A549 (cell line): ENCODE data around the gene SLC5A5. TPM values are rescaled to one million over a fixed set of nuclear protein-coding genes. Genes with fewer than 3 reads are reported as not detected.

Source experiments
- ATAC-seq, 2 experiments: fragments of 200-7000 bp in 1 of 2; fragments of >200 bp in 1 of 2; cut with Nextera tagmentation in 1 of 2; cut with Tn5 transposase in 1 of 2; 3 replicates each; pipeline versions ENCODE4 v1.8.0 to v1.9.1; 2018 to 2020; ENCODE audit warnings: mild to moderate bottlenecking in 1 of 2, moderate library complexity in 1 of 2
- CTCF ChIA-PET: fragments of 300-600 bp; sonication (Branson Sonifier 250); formaldehyde crosslinking; extraction: SDS; loops from one replicate; lab custom pipeline; 2021; ENCODE audit warnings: antibody characterized with exemption, inconsistent platforms; lab: Yijun Ruan, JAX
- POLR2A ChIA-PET: fragments of 350-600 bp; formaldehyde crosslinking; extraction: SDS; loops from one replicate; lab custom pipeline; 2021; ENCODE audit warnings: antibody characterized with exemption, inconsistent platforms; lab: Yijun Ruan, JAX
- DNase-seq, 2 experiments: peaks; one replicate each; pipeline versions ENCODE4 v3.0.0 to v3.0.0-alpha.2; 2011 to 2016; ENCODE audit warnings: low read depth in 1 of 2, low spot score in 1 of 2
- FAIRE-seq: peaks from 2 replicates; lab custom pipeline; 2011; peaks lifted over from hg19 to GRCh38; lab: Jason Lieb, UNC
- H3K27ac ChIP-seq, 2 experiments: fragments of >200 bp; sonication (Bioruptor Twin); formaldehyde crosslinking; 3 replicates each; pipeline ENCODE4 v1.5.1; 2016 to 2017
- H3K4me1 ChIP-seq: fragments of >200 bp; sonication (Bioruptor Twin); formaldehyde crosslinking; 3 replicates; pipeline ENCODE4 v1.6.1; 2016
- H3K4me2 ChIP-seq: fragments of >200 bp; sonication (Bioruptor Twin); formaldehyde crosslinking; 3 replicates; pipeline ENCODE4 v1.6.1; 2016
- H3K4me3 ChIP-seq: fragments of >200 bp; sonication (Bioruptor Twin); formaldehyde crosslinking; 3 replicates; pipeline ENCODE4 v1.5.1; 2016
- H3K9me3 ChIP-seq: fragments of >200 bp; sonication (Bioruptor Twin); formaldehyde crosslinking; 3 replicates; pipeline ENCODE4 v1.6.1; 2016
- BHLHE40 ChIP-seq: IDR thresholded peaks from 2 replicates; pipeline ENCODE4 v1.6.1; 2012; ENCODE audit warnings: low read depth, low read length, inconsistent platforms
- CBX2 ChIP-seq: fragments of 200-600 bp; sonication (generic); IDR thresholded peaks from 2 replicates; pipeline ENCODE4 v1.6.1; 2016; ENCODE audit warnings: low read depth, mild to moderate bottlenecking, borderline replicate concordance
- CHD2 ChIP-seq: fragments of 150-350 bp; IDR thresholded peaks from 2 replicates; pipeline ENCODE4 v1.6.1; 2014; ENCODE audit warnings: low read length; ENCODE audit not compliant: partially characterized antibody
- EHF ChIP-seq: fragments of 250-450 bp; sonication (Bioruptor Pico); IDR thresholded peaks from 2 replicates; pipeline ENCODE4 v1.5.0; 2020; ENCODE audit warnings: mild to moderate bottlenecking
- ESRRA ChIP-seq: fragments of 150-350 bp; IDR thresholded peaks from 2 replicates; pipeline ENCODE4 v1.6.1; 2014; ENCODE audit warnings: mild to moderate bottlenecking, low read length, borderline replicate concordance
- FOSB ChIP-seq: fragments of 250-450 bp; sonication (Bioruptor Pico); IDR thresholded peaks from 2 replicates; pipeline ENCODE4 v1.5.0; 2020; ENCODE audit warnings: mild to moderate bottlenecking, moderate library complexity
- FOXS1 ChIP-seq: fragments of 250-450 bp; sonication (Bioruptor Pico); IDR thresholded peaks from 2 replicates; pipeline ENCODE4 v1.5.0; 2020; ENCODE audit warnings: mild to moderate bottlenecking, moderate library complexity
- GATA3 ChIP-seq: IDR thresholded peaks from 2 replicates; pipeline ENCODE4 v1.6.1; 2012; ENCODE audit warnings: borderline replicate concordance
- HOXB5 ChIP-seq: fragments of 250-450 bp; sonication (Bioruptor Pico); IDR thresholded peaks from 2 replicates; pipeline ENCODE4 v1.5.0; 2020; ENCODE audit warnings: mild to moderate bottlenecking, moderate library complexity
- JUN ChIP-seq, 2 experiments: fragments of >200 bp; sonication (Bioruptor Twin); formaldehyde crosslinking; IDR thresholded peaks; 2 replicates in 1 of 2; 3 replicates in 1 of 2; pipeline ENCODE4 v1.6.1; 2016 to 2017
- JUNB ChIP-seq: fragments of >200 bp; sonication (Bioruptor Twin); formaldehyde crosslinking; IDR thresholded peaks from 2 replicates; pipeline ENCODE4 v1.6.1; 2016
- MAFK ChIP-seq: fragments of 450-650 bp; IDR thresholded peaks from 2 replicates; pipeline ENCODE4 v1.6.1; 2014; ENCODE audit not compliant: partially characterized antibody
- MAZ ChIP-seq: fragments of 150-350 bp; IDR thresholded peaks from 2 replicates; pipeline ENCODE4 v1.6.1; 2014; ENCODE audit warnings: antibody characterized with exemption, low read depth, low read length, borderline replicate concordance
- POLR2AphosphoS2 ChIP-seq: conservative IDR thresholded peaks from 2 replicates; pipeline ENCODE4 v1.6.1; 2012; ENCODE audit warnings: low read length, improper control_type of control experiment, inconsistent platforms
- RAD21 ChIP-seq, 2 experiments: fragments of >200 bp in 1 of 2; sonication (Bioruptor Twin) in 1 of 2; formaldehyde crosslinking in 1 of 2; IDR thresholded peaks in 1 of 2; conservative IDR thresholded peaks in 1 of 2; 2 replicates in 1 of 2; 3 replicates in 1 of 2; pipeline ENCODE4 v1.6.1; 2012 to 2018; ENCODE audit warnings: inconsistent platforms in 1 of 2
- RARB ChIP-seq: fragments of 250-450 bp; sonication (Bioruptor Pico); IDR thresholded peaks from 2 replicates; pipeline ENCODE4 v1.8.0; 2021; ENCODE audit warnings: mild to moderate bottlenecking, moderate library complexity
- RCOR1 ChIP-seq: fragments of 150-350 bp; IDR thresholded peaks from 2 replicates; pipeline ENCODE4 v1.6.1; 2014; ENCODE audit warnings: antibody characterized with exemption, low read length, low read depth
- RFX5 ChIP-seq: fragments of 450-650 bp; IDR thresholded peaks from 2 replicates; pipeline ENCODE4 v1.7.1; 2014; ENCODE audit warnings: antibody characterized with exemption, mild to moderate bottlenecking, moderate library complexity
- SREBF2 ChIP-seq: fragments of 450-650 bp; IDR thresholded peaks from 2 replicates; pipeline ENCODE4 v1.6.1; 2014; ENCODE audit warnings: mild to moderate bottlenecking, moderate library complexity
- TP53 ChIP-seq: fragments of 250-450 bp; sonication (Bioruptor Pico); IDR thresholded peaks from 2 replicates; pipeline ENCODE4 v1.5.0; 2021; ENCODE audit warnings: mild to moderate bottlenecking, moderate library complexity
- ZFP36 ChIP-seq: fragments of 450-650 bp; IDR thresholded peaks from 2 replicates; pipeline ENCODE4 v1.6.1; 2014; ENCODE audit warnings: borderline replicate concordance; ENCODE audit not compliant: partially characterized antibody
- WGBS: methylation state at CpG from one replicate; pipeline ENCODE4 v1.1.6; 2017; ENCODE audit errors: missing lambda C conversion rate; 5-methylcytosine and 5-hydroxymethylcytosine counted together
- polyA plus RNA-seq, 4 experiments: library from polyadenylated mRNA; depleted of rRNA in 3 of 4; stranded (reverse); fragments of >200 nt; fragmentation: RNase III in 1 of 4; extraction: RNeasy Plus Mini Kit Qiagen cat#74134 plus additional on column Dnase treatment in 1 of 4; gene quantifications; 2 replicates in 3 of 4; 3 replicates in 1 of 4; pipeline ENCODE4 v1.2.3, GENCODE V29; 2011 to 2017
- TF ChIP-seq, protein P1 (sequence below): IDR thresholded peaks from 2 replicates; pipeline ENCODE4 v1.6.1; 2012
- TF ChIP-seq, protein P2 (sequence below): fragments of 150-350 bp; IDR thresholded peaks from 2 replicates; pipeline ENCODE4 v1.6.1; 2014; ENCODE audit warnings: low read depth, mild to moderate bottlenecking, low read length
- TF ChIP-seq, protein P3 (sequence below): fragments of >200 bp; sonication (Bioruptor Twin); formaldehyde crosslinking; IDR thresholded peaks from 3 replicates; pipeline ENCODE4 v1.5.1; 2016
- TF ChIP-seq, protein P4 (sequence below): fragments of 450-650 bp; IDR thresholded peaks from 2 replicates; pipeline ENCODE4 v1.6.1; 2014; ENCODE audit warnings: antibody characterized with exemption
- TF ChIP-seq, protein P5 (sequence below): IDR thresholded peaks from 2 replicates; pipeline ENCODE4 v1.6.1; 2012

SLC5A5 gene
- polyA plus RNA-seq, 2 of the 4 experiments (the other 2 are of a cell fraction): 0.06 to 0.25 TPM

DNA sequence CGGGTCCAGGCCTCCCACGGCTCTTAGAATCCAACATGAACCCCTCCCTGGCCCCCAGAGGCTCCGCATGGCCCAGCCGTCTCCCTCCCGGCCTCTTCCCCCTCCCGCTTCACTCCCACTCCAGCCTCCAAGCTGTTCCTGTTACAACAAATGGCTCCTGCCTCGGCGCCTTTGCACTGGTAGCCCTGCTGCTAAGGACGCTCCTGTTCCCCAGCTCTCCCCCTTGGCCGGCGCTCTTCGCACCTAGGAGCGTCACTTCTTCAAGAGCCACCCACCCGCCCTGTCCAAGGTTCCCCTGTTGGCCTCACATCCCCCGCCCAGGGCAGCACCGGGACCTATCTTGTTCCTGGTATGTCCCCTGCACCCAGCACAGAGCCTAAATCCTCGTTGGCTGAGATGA is 70.4 kb downstream of the SLC5A5 start (continued):
- no peak for TF ChIP-seq RCOR1
- no peak for TF ChIP-seq MAZ

DNA sequence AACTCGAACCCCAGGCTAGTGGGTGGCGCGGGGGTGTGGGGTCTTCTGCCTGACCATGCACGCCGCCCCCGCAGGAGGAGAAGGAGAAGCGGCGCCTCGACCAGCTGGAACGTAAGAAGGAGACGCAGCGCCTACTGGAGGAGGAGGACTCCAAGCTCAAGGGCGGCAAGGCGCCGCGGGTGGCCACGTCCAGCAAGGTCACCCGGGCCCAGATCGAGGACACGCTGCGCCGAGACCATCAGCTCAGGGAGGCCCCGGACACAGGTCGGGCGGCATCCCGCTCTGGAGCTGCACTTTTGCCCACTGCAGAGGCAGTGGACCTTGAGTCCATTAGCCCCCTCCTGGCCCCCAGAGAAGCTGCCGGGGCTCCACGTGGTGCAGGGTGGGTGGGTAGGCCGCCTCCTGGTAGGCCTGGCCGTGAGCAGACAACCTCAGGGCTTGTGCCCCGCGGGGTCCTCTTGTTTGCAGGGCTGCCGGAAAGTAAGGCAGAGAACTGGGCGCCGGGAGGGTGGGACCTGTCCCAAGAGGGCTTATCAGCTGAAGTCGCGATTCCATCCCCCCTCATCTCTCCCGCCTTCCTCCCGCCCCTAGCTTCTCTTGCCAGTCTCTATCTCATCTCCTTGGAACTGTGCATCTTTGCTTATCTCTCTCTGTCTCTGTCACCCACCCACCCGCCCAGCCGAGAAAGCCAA is 71.0 kb downstream of the SLC5A5 start:
- no peaks in the 10 kb centered on the region for H3K9me3 ChIP-seq
- 93% methylated on average over 22 of the region's 41 CpGs for WGBS
- no peak overlapping the region for H3K4me3 ChIP-seq
- no peak for TF ChIP-seq SREBF2
- TF ChIP-seq EHF (CRISPR knock-in tag): no peak
- TF ChIP-seq, protein P1, sequence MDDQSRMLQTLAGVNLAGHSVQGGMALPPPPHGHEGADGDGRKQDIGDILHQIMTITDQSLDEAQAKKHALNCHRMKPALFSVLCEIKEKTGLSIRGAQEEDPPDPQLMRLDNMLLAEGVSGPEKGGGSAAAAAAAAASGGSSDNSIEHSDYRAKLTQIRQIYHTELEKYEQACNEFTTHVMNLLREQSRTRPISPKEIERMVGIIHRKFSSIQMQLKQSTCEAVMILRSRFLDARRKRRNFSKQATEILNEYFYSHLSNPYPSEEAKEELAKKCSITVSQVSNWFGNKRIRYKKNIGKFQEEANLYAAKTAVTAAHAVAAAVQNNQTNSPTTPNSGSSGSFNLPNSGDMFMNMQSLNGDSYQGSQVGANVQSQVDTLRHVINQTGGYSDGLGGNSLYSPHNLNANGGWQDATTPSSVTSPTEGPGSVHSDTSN: no peak
- no peak for TF ChIP-seq ZFP36
- no peak for TF ChIP-seq RFX5
- no peak for TF ChIP-seq GATA3
- TF ChIP-seq, protein P2, sequence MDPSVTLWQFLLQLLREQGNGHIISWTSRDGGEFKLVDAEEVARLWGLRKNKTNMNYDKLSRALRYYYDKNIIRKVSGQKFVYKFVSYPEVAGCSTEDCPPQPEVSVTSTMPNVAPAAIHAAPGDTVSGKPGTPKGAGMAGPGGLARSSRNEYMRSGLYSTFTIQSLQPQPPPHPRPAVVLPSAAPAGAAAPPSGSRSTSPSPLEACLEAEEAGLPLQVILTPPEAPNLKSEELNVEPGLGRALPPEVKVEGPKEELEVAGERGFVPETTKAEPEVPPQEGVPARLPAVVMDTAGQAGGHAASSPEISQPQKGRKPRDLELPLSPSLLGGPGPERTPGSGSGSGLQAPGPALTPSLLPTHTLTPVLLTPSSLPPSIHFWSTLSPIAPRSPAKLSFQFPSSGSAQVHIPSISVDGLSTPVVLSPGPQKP: no peak
- TF ChIP-seq MAFK: no peak
- no peak for TF ChIP-seq CBX2
- H3K4me1 ChIP-seq: peaks cover 13% of the 10 kb centered on the region; the same call in 2 of the 3 replicates
- no peak overlapping the region for H3K4me2 ChIP-seq
- no peak for DNase-seq
- H3K27ac ChIP-seq: no peak overlapping the region
- no peak for FAIRE-seq
- ChIA-PET POLR2A (no interaction called here), CTCF (interaction anchor here (0.5 to 24.1 kb wide), 5 partner anchors 10 to 72 kb away, joined by 3 to 493 read pairs (median 7); partner anchors contain the start of gene CCDC124)
- no peak for ATAC-seq

DNA sequence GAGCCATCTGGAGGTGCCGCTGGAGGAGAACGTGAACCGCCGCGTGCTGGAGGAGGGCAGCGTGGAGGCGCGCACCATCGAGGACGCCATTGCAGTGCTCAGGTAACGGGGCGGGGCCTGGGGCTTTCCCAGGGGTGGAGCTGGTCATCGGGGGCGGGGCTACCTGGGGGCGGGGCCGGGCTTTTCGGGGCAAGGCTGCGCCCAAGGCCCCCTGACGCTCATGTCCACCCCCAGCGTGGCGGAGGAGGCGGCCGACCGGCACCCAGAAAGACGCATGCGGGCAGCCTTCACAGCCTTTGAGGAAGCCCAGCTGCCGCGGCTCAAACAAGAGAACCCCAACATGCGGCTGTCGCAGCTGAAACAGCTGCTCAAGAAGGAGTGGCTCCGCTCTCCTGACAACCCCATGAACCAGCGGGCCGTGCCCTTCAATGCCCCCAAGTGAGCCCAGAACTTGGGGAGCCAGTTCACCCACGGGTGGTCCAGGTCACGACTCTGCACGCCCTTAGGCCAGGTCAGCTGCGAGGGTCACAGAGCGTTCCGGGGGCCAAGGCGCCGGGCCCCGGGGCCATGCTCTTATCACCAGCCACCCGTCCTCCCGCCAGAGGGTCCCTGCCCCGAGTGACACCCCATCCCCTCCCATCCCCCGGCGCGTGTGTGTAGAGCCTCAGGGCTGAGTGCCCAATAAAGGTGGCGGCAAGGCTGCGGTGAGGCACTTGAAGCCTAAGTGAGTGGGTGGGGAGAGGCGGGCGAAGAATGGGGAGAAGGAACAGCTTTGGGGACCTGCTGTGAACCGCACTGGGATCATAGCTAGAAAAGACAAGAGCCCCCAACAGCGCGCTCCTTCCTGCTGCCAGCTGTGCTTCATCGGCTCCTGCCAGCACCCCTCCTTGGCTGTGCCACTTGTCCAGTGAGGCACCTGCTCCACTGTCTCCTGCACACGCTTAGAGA is 71.8 kb downstream of the SLC5A5 start:
- H3K4me2 ChIP-seq: no peak overlapping the region
- POLR2A ChIA-PET: no interaction called here
- H3K9me3 ChIP-seq: no peaks in the 10 kb centered on the region
- FAIRE-seq (no peak), ATAC-seq (no peak), DNase-seq (no peak)
- 92% methylated on average over 8 of the region's 57 CpGs for WGBS
- H3K4me3 ChIP-seq: no peak overlapping the region
- H3K27ac ChIP-seq: no peak overlapping the region
- H3K4me1 ChIP-seq: peaks cover 13% of the 10 kb centered on the region; the same call in 2 of the 3 replicates
- TF ChIP-seq POLR2AphosphoS2 (no peak), ZFP36 (no peak), HOXB5 (CRISPR knock-in tag) (no peak), RAD21 (conservative IDR thresholded peaks at IDR 0.05 in 1 of 2, IDR thresholded peaks at IDR 0.05 in 1 of 2) (no peak), GATA3 (no peak), TP53 (CRISPR knock-in tag) (no peak), EHF (CRISPR knock-in tag) (no peak), CHD2 (no peak), FOSB (CRISPR knock-in tag) (no peak), FOXS1 (CRISPR knock-in tag) (no peak), JUN (IDR thresholded peaks at IDR 0.05) (no peak), ESRRA (no peak), JUNB (no peak), RARB (CRISPR knock-in tag) (no peak), BHLHE40 (no peak)
- TF ChIP-seq, protein P3, sequence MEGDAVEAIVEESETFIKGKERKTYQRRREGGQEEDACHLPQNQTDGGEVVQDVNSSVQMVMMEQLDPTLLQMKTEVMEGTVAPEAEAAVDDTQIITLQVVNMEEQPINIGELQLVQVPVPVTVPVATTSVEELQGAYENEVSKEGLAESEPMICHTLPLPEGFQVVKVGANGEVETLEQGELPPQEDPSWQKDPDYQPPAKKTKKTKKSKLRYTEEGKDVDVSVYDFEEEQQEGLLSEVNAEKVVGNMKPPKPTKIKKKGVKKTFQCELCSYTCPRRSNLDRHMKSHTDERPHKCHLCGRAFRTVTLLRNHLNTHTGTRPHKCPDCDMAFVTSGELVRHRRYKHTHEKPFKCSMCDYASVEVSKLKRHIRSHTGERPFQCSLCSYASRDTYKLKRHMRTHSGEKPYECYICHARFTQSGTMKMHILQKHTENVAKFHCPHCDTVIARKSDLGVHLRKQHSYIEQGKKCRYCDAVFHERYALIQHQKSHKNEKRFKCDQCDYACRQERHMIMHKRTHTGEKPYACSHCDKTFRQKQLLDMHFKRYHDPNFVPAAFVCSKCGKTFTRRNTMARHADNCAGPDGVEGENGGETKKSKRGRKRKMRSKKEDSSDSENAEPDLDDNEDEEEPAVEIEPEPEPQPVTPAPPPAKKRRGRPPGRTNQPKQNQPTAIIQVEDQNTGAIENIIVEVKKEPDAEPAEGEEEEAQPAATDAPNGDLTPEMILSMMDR: no peak
- TF ChIP-seq, protein P2: no peak
- TF ChIP-seq, protein P4, sequence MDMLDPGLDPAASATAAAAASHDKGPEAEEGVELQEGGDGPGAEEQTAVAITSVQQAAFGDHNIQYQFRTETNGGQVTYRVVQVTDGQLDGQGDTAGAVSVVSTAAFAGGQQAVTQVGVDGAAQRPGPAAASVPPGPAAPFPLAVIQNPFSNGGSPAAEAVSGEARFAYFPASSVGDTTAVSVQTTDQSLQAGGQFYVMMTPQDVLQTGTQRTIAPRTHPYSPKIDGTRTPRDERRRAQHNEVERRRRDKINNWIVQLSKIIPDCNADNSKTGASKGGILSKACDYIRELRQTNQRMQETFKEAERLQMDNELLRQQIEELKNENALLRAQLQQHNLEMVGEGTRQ: no peak
- TF ChIP-seq, protein P5, sequence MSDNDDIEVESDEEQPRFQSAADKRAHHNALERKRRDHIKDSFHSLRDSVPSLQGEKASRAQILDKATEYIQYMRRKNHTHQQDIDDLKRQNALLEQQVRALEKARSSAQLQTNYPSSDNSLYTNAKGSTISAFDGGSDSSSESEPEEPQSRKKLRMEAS: no peak
- CTCF ChIA-PET: interaction anchor here (0.5 to 24.1 kb wide), 7 partner anchors 9 to 73 kb away, joined by 3 to 493 read pairs (median 6); partner anchors contain the start of gene CCDC124
